ENCODE data around the gene BNIP3.

Gene BNIP3

DNA sequence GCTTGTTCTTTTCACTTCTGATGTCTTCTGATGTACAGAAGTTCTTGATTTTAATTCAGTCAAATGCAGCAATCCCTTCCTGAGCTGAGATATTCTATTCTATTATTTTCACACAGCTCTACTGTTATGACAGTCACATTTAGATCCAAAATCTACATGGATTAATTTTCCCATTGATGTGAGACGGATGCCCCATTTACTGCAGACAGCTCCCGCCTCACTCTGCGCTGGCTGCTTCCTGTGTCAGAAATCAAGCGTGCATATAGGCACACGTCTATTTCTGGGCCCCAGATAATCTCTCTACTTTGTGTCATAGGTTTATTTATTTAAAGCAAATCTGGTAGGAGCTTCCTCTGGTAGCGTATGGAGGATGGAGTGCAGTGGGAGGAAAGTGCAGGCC lies 6.7 kb downstream of the BNIP3 start:
- no peak for DNase-seq
- no peak for ATAC-seq (ENCODE audit: insufficient read depth, low read depth)
- Histone ChIP-seq H2AFZ (ENCODE audit: low read depth, low read length) (no peak overlapping the region), H3K27me3 (ENCODE audit: insufficient read depth, low read length, poor library complexity) (no peaks in the 10 kb centered on the region), H3K4me2 (ENCODE audit: insufficient read depth, low read length) (no peak overlapping the region), H3K9ac (ENCODE audit: low read depth, low read length) (no peak overlapping the region), H3K4me3 (ENCODE audit: low read depth in 1 of 2, low read length in 2 of 2) (no peak overlapping the region), H3K79me2 (ENCODE audit: insufficient read depth, low read length) (no peaks in the 10 kb centered on the region), H3K9me3 (ENCODE audit: insufficient read depth, low read length, severe bottlenecking) (no peaks in the 10 kb centered on the region), H3K27ac (ENCODE audit: low read length) (no peak overlapping the region), H3K4me1 (ENCODE audit: insufficient read depth, low read length) (peaks cover 16% of the 10 kb centered on the region), H3K36me3 (ENCODE audit: insufficient read depth, low read length) (no peaks in the 10 kb centered on the region), H4K20me1 (ENCODE audit: insufficient read depth, low read length) (no peaks in the 10 kb centered on the region)
- TF ChIP-seq EZH2 (IDR thresholded peaks at IDR 0.05; ENCODE audit: borderline replicate concordance, low read depth, low read length, severe bottlenecking) = no peak
- TF ChIP-seq, protein P1, sequence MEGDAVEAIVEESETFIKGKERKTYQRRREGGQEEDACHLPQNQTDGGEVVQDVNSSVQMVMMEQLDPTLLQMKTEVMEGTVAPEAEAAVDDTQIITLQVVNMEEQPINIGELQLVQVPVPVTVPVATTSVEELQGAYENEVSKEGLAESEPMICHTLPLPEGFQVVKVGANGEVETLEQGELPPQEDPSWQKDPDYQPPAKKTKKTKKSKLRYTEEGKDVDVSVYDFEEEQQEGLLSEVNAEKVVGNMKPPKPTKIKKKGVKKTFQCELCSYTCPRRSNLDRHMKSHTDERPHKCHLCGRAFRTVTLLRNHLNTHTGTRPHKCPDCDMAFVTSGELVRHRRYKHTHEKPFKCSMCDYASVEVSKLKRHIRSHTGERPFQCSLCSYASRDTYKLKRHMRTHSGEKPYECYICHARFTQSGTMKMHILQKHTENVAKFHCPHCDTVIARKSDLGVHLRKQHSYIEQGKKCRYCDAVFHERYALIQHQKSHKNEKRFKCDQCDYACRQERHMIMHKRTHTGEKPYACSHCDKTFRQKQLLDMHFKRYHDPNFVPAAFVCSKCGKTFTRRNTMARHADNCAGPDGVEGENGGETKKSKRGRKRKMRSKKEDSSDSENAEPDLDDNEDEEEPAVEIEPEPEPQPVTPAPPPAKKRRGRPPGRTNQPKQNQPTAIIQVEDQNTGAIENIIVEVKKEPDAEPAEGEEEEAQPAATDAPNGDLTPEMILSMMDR (IDR thresholded peaks at IDR 0.05; ENCODE audit: borderline replicate concordance, extremely low read depth, low read length, poor library complexity, severe bottlenecking) = no peak

DNA sequence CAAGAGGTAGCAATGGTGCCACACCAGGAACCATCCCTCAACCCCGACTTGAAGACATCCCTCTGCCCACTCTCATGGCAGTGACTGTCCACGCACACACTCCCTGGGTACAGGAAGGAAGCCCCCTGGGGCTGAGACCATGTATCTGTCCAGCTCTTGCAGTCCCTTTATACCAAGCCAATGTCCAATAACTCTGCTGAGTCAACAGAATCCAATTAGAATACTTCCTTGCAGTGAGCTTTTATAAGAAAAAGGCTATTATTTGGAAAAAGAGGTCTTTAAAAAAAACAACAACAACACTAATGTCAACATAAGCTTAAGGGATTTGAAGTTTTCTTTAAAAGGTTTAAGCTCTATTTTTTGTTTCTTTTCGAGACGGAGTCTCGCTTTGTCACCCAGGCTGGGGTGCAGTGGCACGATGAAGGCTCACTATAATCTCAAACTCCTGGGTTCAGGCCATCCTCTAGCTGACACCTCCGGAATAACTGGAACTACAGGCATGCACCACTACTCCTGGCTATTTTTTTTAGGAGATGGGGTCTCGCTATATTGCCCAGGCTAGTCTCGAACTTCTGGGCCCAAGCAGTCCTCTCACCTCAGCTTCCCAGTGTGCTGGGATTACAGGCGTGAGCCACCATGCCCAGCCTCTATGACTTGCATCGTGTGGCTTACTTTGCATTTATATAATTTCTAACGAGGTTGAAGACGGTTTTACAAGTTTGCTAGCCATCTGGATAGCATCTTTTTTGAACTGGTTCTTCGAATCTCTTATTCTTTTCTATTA lies 7.5 kb downstream of the BNIP3 start:
- Histone ChIP-seq H3K9me3 (ENCODE audit: insufficient read depth, low read length, severe bottlenecking) (no peaks in the 10 kb centered on the region), H3K79me2 (ENCODE audit: insufficient read depth, low read length) (no peaks in the 10 kb centered on the region), H4K20me1 (ENCODE audit: insufficient read depth, low read length) (no peaks in the 10 kb centered on the region; the same call in 1 of the 2 replicates), H3K4me1 (ENCODE audit: insufficient read depth, low read length) (peaks cover 16% of the 10 kb centered on the region), H3K4me2 (ENCODE audit: insufficient read depth, low read length) (no peak overlapping the region), H3K36me3 (ENCODE audit: insufficient read depth, low read length) (no peaks in the 10 kb centered on the region), H3K27ac (ENCODE audit: low read length) (no peak overlapping the region), H3K9ac (ENCODE audit: low read depth, low read length) (no peak overlapping the region), H3K4me3 (ENCODE audit: low read depth in 1 of 2, low read length in 2 of 2) (no peak overlapping the region), H3K27me3 (ENCODE audit: insufficient read depth, low read length, poor library complexity) (no peaks in the 10 kb centered on the region), H2AFZ (ENCODE audit: low read depth, low read length) (no peak overlapping the region)
- TF ChIP-seq, protein P1 (IDR thresholded peaks at IDR 0.05; ENCODE audit: borderline replicate concordance, extremely low read depth, low read length, poor library complexity, severe bottlenecking) = no peak
- no peak for TF ChIP-seq EZH2 (IDR thresholded peaks at IDR 0.05; ENCODE audit: borderline replicate concordance, low read depth, low read length, severe bottlenecking)
- DNase-seq = no peak
- no peak for ATAC-seq (ENCODE audit: insufficient read depth, low read depth)

DNA sequence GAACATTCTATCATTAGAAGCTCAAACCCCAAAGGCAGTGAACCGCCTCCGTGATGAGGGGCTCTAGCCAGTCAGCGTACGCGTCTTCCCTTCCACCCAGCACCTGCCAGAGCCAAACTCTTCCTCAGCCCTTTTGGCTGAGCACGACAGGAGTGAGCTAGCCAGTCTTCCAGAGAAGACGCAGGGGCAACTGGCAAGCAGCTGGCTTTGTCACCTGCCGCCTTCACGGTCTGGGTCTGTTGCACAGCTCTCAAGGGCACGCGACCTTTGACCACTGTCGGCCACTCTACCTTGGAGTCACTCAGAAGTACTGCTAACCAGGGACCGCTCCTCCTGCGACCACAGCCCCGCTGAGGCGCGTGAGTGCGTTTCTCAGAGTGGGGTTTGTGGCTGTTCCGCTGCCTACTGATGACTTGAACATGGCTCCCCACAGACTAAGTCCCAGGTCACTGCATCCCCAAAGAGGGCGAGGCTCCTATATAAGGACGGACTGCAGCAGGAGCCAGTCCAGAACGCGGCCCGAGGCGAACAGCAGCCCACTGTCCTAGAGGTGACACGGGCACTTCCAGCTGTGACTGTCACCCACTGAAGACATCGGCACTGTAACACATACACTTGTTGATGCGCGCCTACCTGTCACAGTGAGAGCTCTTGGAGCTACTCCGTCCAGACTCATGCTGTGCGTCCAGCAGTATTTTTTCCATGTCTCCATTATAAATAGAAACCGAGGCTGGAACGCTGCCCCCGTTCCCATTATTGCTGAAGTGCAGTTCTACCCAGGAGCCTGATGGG lies 8.4 kb downstream of the BNIP3 start:
- Histone ChIP-seq H3K36me3 (ENCODE audit: insufficient read depth, low read length) (no peaks in the 10 kb centered on the region), H3K4me2 (ENCODE audit: insufficient read depth, low read length) (no peak overlapping the region), H3K9me3 (ENCODE audit: insufficient read depth, low read length, severe bottlenecking) (no peaks in the 10 kb centered on the region), H3K9ac (ENCODE audit: low read depth, low read length) (no peak overlapping the region), H3K79me2 (ENCODE audit: insufficient read depth, low read length) (no peaks in the 10 kb centered on the region), H3K4me1 (ENCODE audit: insufficient read depth, low read length) (peaks cover 16% of the 10 kb centered on the region), H4K20me1 (ENCODE audit: insufficient read depth, low read length) (no peaks in the 10 kb centered on the region; the same call in 1 of the 2 replicates), H3K27ac (ENCODE audit: low read length) (no peak overlapping the region), H3K27me3 (ENCODE audit: insufficient read depth, low read length, poor library complexity) (no peaks in the 10 kb centered on the region), H3K4me3 (ENCODE audit: low read depth in 1 of 2, low read length in 2 of 2) (no peak overlapping the region), H2AFZ (ENCODE audit: low read depth, low read length) (no peak overlapping the region)
- TF ChIP-seq, protein P1 (IDR thresholded peaks at IDR 0.05; ENCODE audit: borderline replicate concordance, extremely low read depth, low read length, poor library complexity, severe bottlenecking) = no peak
- no peak for TF ChIP-seq EZH2 (IDR thresholded peaks at IDR 0.05; ENCODE audit: borderline replicate concordance, low read depth, low read length, severe bottlenecking)
- ATAC-seq (ENCODE audit: insufficient read depth, low read depth) (peak; percentile 48), DNase-seq (peak; percentile 11)
